ENCODE data around the gene FKBP1B.

GRCh38 chr2:24046599-24046929 lies 3.0 kb upstream of the FKBP1B start:
- TF ChIP-seq POLR2A (IDR thresholded peaks at IDR 0.05) (no peak), CTCF (IDR thresholded peaks at IDR 0.05) (no peak), POLR2AphosphoS5 (IDR thresholded peaks at IDR 0.05) (no peak), EP300 (IDR thresholded peaks at IDR 0.05; ENCODE audit: low read depth) (no peak)
